Activated CD4-positive, alpha-beta T cell treated with anti-CD3 and anti-CD28 coated beads for 1 hour (primary cell): ENCODE results near the gene LORICRIN.
"Not testable (repeated sequence)": the region's sequence is repeated elsewhere in the genome, so short reads cannot be mapped to it uniquely, and the experiment has no call there.

ENCODE experiments used
- DNase-seq: peaks from one replicate; pipeline ENCODE4 v3.0.0-alpha.2; 2020

Gene LORICRIN

GRCh38 chr1:153259387-153259786, at the start of gene LORICRIN:
Gene LORICRIN (plus strand): TSS chr1:153259687. CDS start chr1:153260950, 1,263 bp downstream.
- DNase-seq = no peak

GRCh38 chr1:153210206-153210605, 49.3 kb upstream of the LORICRIN start:
- DNase-seq = no peak

- DNase-seq = no peak
Observed at GRCh38 chr1:153212201-153212600, 47.3 kb upstream of the LORICRIN start.

- DNase-seq = no peak
Observed at GRCh38 chr1:153213519-153213918, 46.0 kb upstream of the LORICRIN start.

GRCh38 chr1:153217212-153217611, 42.3 kb upstream of the LORICRIN start, which contains the start of gene PRR9:
Gene PRR9 (plus strand): TSS chr1:153217584. CDS start chr1:153218145, 561 bp downstream.
- DNase-seq = no peak

GRCh38 chr1:153217744-153218416, 41.6 kb upstream of the LORICRIN start:
- no peak for DNase-seq

- DNase-seq = no peak
Observed at GRCh38 chr1:153220606-153221303, 38.7 kb upstream of the LORICRIN start.

- peak; percentile 13 for DNase-seq
Observed at GRCh38 chr1:153223040-153223891, 36.2 kb upstream of the LORICRIN start.

GRCh38 chr1:153227810-153228209, 31.7 kb upstream of the LORICRIN start:
- no peak for DNase-seq

- DNase-seq = no peak
Observed at GRCh38 chr1:153228491-153228890, 31.0 kb upstream of the LORICRIN start.

GRCh38 chr1:153229076-153229829, 30.2 kb upstream of the LORICRIN start:
- not testable (repeated sequence) for DNase-seq

- no peak for DNase-seq
Observed at GRCh38 chr1:153231363-153231762, 28.1 kb upstream of the LORICRIN start.

- no peak for DNase-seq
Observed at GRCh38 chr1:153231785-153232184, 27.7 kb upstream of the LORICRIN start.

- DNase-seq = no peak
Observed at GRCh38 chr1:153232553-153232952, 26.9 kb upstream of the LORICRIN start.

GRCh38 chr1:153233448-153233847, 26.0 kb upstream of the LORICRIN start:
- DNase-seq = no peak

GRCh38 chr1:153238527-153238926, 21.0 kb upstream of the LORICRIN start:
- no peak for DNase-seq

GRCh38 chr1:153242160-153242559, 17.3 kb upstream of the LORICRIN start:
- no peak for DNase-seq

- DNase-seq = no peak
Observed at GRCh38 chr1:153245466-153245865, 14.0 kb upstream of the LORICRIN start.

GRCh38 chr1:153246018-153246417, 13.5 kb upstream of the LORICRIN start:
- no peak for DNase-seq

GRCh38 chr1:153246825-153247224, 12.7 kb upstream of the LORICRIN start:
- DNase-seq = no peak

- no peak for DNase-seq
Observed at GRCh38 chr1:153248176-153248879, 11.2 kb upstream of the LORICRIN start.

- no peak for DNase-seq
Observed at GRCh38 chr1:153250166-153250565, 9.3 kb upstream of the LORICRIN start.
